ENCODE results near the gene SPTBN4. TPM values are rescaled to one million over a fixed set of nuclear protein-coding genes. Genes with fewer than 3 reads are reported as not detected.

Gene SPTBN4
- total and polyA plus RNA-seq, 10 of the 15 experiments (the other 5 are each of a cell fraction or from before 2014, with no cell fraction given): 0.04 to 1.1 (median 0.34) TPM; not detected in 1

- ATAC-seq (no peak), FAIRE-seq (no peak), DNase-seq (ENCODE audit: low read depth, low spot score) (no peak)
- H3K4me2 ChIP-seq (ENCODE audit: control insufficient read depth, insufficient read depth): no peak overlapping the region
- H3K27me3 ChIP-seq (replicated peaks in 1 of 2; ENCODE audit: control insufficient read depth in 2 of 2, insufficient read depth in 2 of 2, low read length in 1 of 2): peaks cover 4 to 5% of the 10 kb centered on the region in 2 experiments; a peak in 3 of 4 replicates
- no peaks in the 10 kb centered on the region for H3K36me3 ChIP-seq (ENCODE audit: control insufficient read depth in 2 of 2, insufficient read depth in 2 of 2, low read length in 1 of 2)
- SMC1A ChIA-PET (ENCODE audit: uncharacterized antibody, unreplicated experiment): interaction anchor here (0.8 kb wide), 1 partner anchor 212 kb away, joined by 4 read pairs; no protein-coding TSS in a partner anchor
- no peaks in the 10 kb centered on the region for H3K79me2 ChIP-seq (ENCODE audit: control insufficient read depth, insufficient read depth, low read length)
- POLR2A ChIA-PET: interaction anchor here (0.5 kb wide), 1 partner anchor 8 kb away, joined by 3 read pairs; no protein-coding TSS in a partner anchor
- intact Hi-C loops (cut with micrococcal nuclease; ENCODE audit: unreplicated experiment): no loop called here
- TF ChIP-seq ETV6 (conservative IDR thresholded peaks at IDR 0.05 in 1 of 2, IDR thresholded peaks at IDR 0.05 in 1 of 2; ENCODE audit: borderline replicate concordance in 1 of 2, low read depth in 1 of 2): no peak
- no peak for TF ChIP-seq ZSCAN29 (IDR thresholded peaks at IDR 0.05)
- TF ChIP-seq RELA (IDR thresholded peaks at IDR 0.05; ENCODE audit: borderline replicate concordance, partially characterized antibody): no peak
- no peak overlapping the region for H3K27ac ChIP-seq (ENCODE audit: control insufficient read depth, insufficient read depth)
- no peaks in the 10 kb centered on the region for H3K9me3 ChIP-seq (replicated peaks; ENCODE audit: control insufficient read depth, insufficient read depth, low read length)
- CTCF ChIA-PET: interaction anchor here (0.8 to 1.4 kb wide), 3 partner anchors 53 to 212 kb away, joined by 4 to 6 read pairs (median 4); no protein-coding TSS in a partner anchor
- no peaks in the 10 kb centered on the region for H4K20me1 ChIP-seq (ENCODE audit: control insufficient read depth, insufficient read depth)
- in situ Hi-C loops (cut with MboI): no loop called here
- H3K4me3 ChIP-seq: no peak overlapping the region
- 37% methylated on average over 4 of the region's 9 CpGs for WGBS (ENCODE audit: insufficient coverage, insufficient replicate concordance, low lambda C conversion rate, missing lambda C conversion rate)
- BruUV-seq (replicated peaks): no TSS peak
- H2AFZ ChIP-seq (ENCODE audit: control insufficient read depth, low read depth, low read length): no peak overlapping the region
- RAD21 ChIA-PET (ENCODE audit: unreplicated experiment): no interaction called here
- no peaks in the 10 kb centered on the region for H3K4me1 ChIP-seq (ENCODE audit: control insufficient read depth, insufficient read depth, low read length)
- H3K9ac ChIP-seq (ENCODE audit: control insufficient read depth, insufficient read depth, low read length): no peak overlapping the region
These were observed 50.4 kb downstream of the SPTBN4 start for GRCh38 chr19:40517248-40517647.

GRCh38 chr19:40519352-40520322 is 52.8 kb downstream of the SPTBN4 start:
- 49% methylated on average over 87 of the region's 91 CpGs for WGBS (ENCODE audit: insufficient coverage, insufficient replicate concordance, low lambda C conversion rate, missing lambda C conversion rate)
- Histone ChIP-seq H2AFZ (ENCODE audit: control insufficient read depth, low read depth, low read length) (no peak overlapping the region), H4K20me1 (ENCODE audit: control insufficient read depth, insufficient read depth) (no peaks in the 10 kb centered on the region), H3K36me3 (ENCODE audit: control insufficient read depth in 2 of 2, insufficient read depth in 2 of 2, low read length in 1 of 2) (no peaks in the 10 kb centered on the region), H3K4me1 (ENCODE audit: control insufficient read depth, insufficient read depth, low read length) (no peaks in the 10 kb centered on the region), H3K4me3 (no peak overlapping the region), H3K9me3 (replicated peaks; ENCODE audit: control insufficient read depth, insufficient read depth, low read length) (no peaks in the 10 kb centered on the region), H3K79me2 (ENCODE audit: control insufficient read depth, insufficient read depth, low read length) (no peaks in the 10 kb centered on the region), H3K9ac (ENCODE audit: control insufficient read depth, insufficient read depth, low read length) (no peak overlapping the region), H3K4me2 (ENCODE audit: control insufficient read depth, insufficient read depth) (no peak overlapping the region), H3K27ac (ENCODE audit: control insufficient read depth, insufficient read depth) (no peak overlapping the region), H3K27me3 (replicated peaks in 1 of 2; ENCODE audit: control insufficient read depth in 2 of 2, insufficient read depth in 2 of 2, low read length in 1 of 2) (no peaks in the 10 kb centered on the region; a peak in 1 of 4 replicates)
- BruUV-seq (replicated peaks): no TSS peak
- intact Hi-C loops (cut with micrococcal nuclease; ENCODE audit: unreplicated experiment): loop anchor here (5.0 kb wide), 1 partner anchor 212 kb away; no protein-coding TSS in a partner anchor
- TF ChIP-seq HDAC6 (IDR thresholded peaks at IDR 0.05; ENCODE audit: unreplicated experiment) (peak; percentile 92), ZBTB11 (CRISPR knock-in tag; IDR thresholded peaks at IDR 0.05) (no peak)
- ChIA-PET SMC1A (ENCODE audit: uncharacterized antibody, unreplicated experiment) (no interaction called here), RAD21 (ENCODE audit: unreplicated experiment) (no interaction called here), CTCF (interaction anchor here (0.7 kb wide), 1 partner anchor 214 kb away, joined by 5 read pairs; no protein-coding TSS in a partner anchor), POLR2A (no interaction called here)
- in situ Hi-C loops (cut with MboI): no loop called here
- FAIRE-seq (no peak), ATAC-seq (peak; percentile 44), DNase-seq (ENCODE audit: low read depth, low spot score) (no peak)
